22Rv1 (cell line): Measurements from ENCODE around the gene RNF214.

Source experiments
- CTCF ChIP-seq: fragments of 450-650 bp; IDR thresholded peaks from 2 replicates; pipeline ENCODE4 v1.5.1; 2017; ENCODE audit warnings: mild to moderate bottlenecking
- ZFX ChIP-seq: fragments of 450-650 bp; IDR thresholded peaks from 2 replicates; pipeline ENCODE4 v1.6.1; 2017; ENCODE audit warnings: antibody characterized with exemption, borderline replicate concordance

GRCh38 chr11:117296881-117297280 is 64.4 kb downstream of the RNF214 start:
- TF ChIP-seq CTCF (no peak), ZFX (no peak)
